K562 (cell line): Measurements from ENCODE around the gene CYTH1.

Experiments
- CTBP1 ChIP-seq: fragments of 450-650 bp; IDR thresholded peaks from 2 replicates; pipeline ENCODE4 v1.6.1; 2016; ENCODE audit warnings: borderline replicate concordance
- EP300 ChIP-seq: IDR thresholded peaks from 2 replicates; pipeline ENCODE4 v1.6.1; 2012; ENCODE audit warnings: low read length, improper control_type of control experiment
- PCBP1 ChIP-seq: fragments of 200-400 bp; formaldehyde crosslinking; IDR thresholded peaks from 2 replicates; pipeline ENCODE4 v1.6.1; 2018; ENCODE audit warnings: mild to moderate bottlenecking, low read depth, low read length; ENCODE audit not compliant: poor library complexity, severe bottlenecking
- RBM15 ChIP-seq: fragments of 200-400 bp; formaldehyde crosslinking; IDR thresholded peaks from 2 replicates; pipeline ENCODE4 v1.6.1; 2018; ENCODE audit warnings: mild to moderate bottlenecking, low read length, moderate library complexity; ENCODE audit not compliant: insufficient read depth
- RBM39 ChIP-seq: fragments of 200-400 bp; formaldehyde crosslinking; optimal IDR thresholded peaks from 2 replicates; pipeline ENCODE3; 2018; ENCODE audit warnings: low read depth, low read length
- STAT5B ChIP-seq: fragments of 250-450 bp; sonication (Bioruptor Pico); IDR thresholded peaks from 2 replicates; pipeline ENCODE4 v1.8.0; 2021; ENCODE audit warnings: mild to moderate bottlenecking, inconsistent platforms
- ZFP91 ChIP-seq: sonication (generic); formaldehyde crosslinking; IDR thresholded peaks from 2 replicates; pipeline ENCODE4 v1.8.0; 2022; ENCODE audit warnings: mild to moderate bottlenecking, missing genetic modification reagents
- ZNF224 ChIP-seq: sonication (generic); formaldehyde crosslinking; IDR thresholded peaks from 2 replicates; pipeline ENCODE4 v1.8.0; 2022; ENCODE audit warnings: mild to moderate bottlenecking, missing genetic modification reagents
- ZNF311 ChIP-seq: fragments of 250-450 bp; sonication (Bioruptor Pico); IDR thresholded peaks from 2 replicates; pipeline ENCODE4 v1.4.0; 2020; ENCODE audit warnings: mild to moderate bottlenecking, moderate library complexity
- ZNF707 ChIP-seq: fragments of 250-450 bp; sonication (Bioruptor Pico); conservative IDR thresholded peaks from 2 replicates; pipeline ENCODE4 v1.8.0; 2022; ENCODE audit warnings: inconsistent platforms, mild to moderate bottlenecking, moderate library complexity

DNA sequence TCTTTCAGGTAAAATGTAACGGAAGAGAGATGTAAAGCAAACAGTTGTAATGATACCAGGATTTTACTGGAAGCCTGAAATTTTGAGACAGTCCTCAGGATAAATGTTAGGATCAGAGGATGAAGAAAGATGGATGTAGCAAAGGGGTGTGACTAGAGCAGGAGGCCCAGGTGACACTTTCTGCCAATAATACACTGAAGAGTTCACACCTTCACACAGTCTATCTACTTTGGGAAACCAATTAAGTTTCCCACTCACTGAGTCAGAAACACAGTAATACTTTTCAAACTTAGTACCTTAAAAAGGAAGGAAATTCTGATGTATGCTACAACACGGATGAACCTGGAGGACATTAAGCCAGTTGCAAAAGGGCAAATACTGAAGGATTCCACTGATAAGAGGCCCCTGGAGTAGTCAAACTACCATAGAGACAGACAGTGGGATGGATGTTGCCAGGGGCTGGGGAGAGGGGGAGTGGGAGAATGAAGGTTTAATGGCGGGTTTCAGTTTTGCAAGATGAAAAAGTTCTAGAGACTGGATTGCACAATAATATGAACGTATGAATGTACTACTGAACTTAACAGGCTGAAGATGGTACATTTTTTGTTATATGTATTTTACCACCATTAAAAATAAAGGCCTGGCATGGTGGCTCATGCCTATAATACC, 62.3 kb downstream of the CYTH1 start:
- TF ChIP-seq RBM39 (no peak), STAT5B (CRISPR knock-in tag) (no peak), ZFP91 (CRISPR knock-in tag) (no peak), RBM15 (no peak), ZNF311 (CRISPR knock-in tag) (no peak), EP300 (no peak), CTBP1 (no peak), ZNF224 (CRISPR knock-in tag) (no peak), ZNF707 (CRISPR knock-in tag) (no peak), PCBP1 (no peak)
